Measurements from ENCODE around the gene GGT5.

GGT5 gene

GRCh38 chr22:24181088-24181995 lies 63.5 kb downstream of the GGT5 start, which contains the start of gene SUSD2:
Gene SUSD2, plus strand, starts transcription at chr22:24181487. Its CDS starts 33 bp downstream, at chr22:24181520.
- H3K4me3 ChIP-seq (ENCODE audit: insufficient read depth in 1 of 2, low read depth in 1 of 2, low read length in 2 of 2): no peak within 1 kb of the TSS
- H4K8ac ChIP-seq (ENCODE audit: low read length): peak within 1 kb of the TSS; percentile 8
- no peaks in the 10 kb centered on the region for H3K27me3 ChIP-seq (ENCODE audit: control insufficient read depth in 1 of 2, insufficient read depth in 1 of 2, low read length in 2 of 2)
- H2AFZ ChIP-seq (ENCODE audit: low read depth, low read length): peak within 1 kb of the TSS; percentile 15
- H2BK5ac ChIP-seq (ENCODE audit: low read depth, low read length, poor library complexity, severe bottlenecking): no peak within 1 kb of the TSS
- no peaks in the 10 kb centered on the region for H3K79me1 ChIP-seq (replicated peaks; ENCODE audit: low read length, poor library complexity, severe bottlenecking)
- DNase-seq: peak; percentile 31
- H3K36me3 ChIP-seq (ENCODE audit: control insufficient read depth in 1 of 2, insufficient read depth in 2 of 2, low read depth in 1 of 2, low read length in 2 of 2): peaks cover 17 to 31% of the 10 kb centered on the region in 2 experiments
- H2AK5ac ChIP-seq (ENCODE audit: low read length, severe bottlenecking): no peak within 1 kb of the TSS
- no peak within 1 kb of the TSS for H2BK15ac ChIP-seq (ENCODE audit: low read depth, poor library complexity, severe bottlenecking)
- H3K4ac ChIP-seq (ENCODE audit: low read depth in 1 of 2, low read length in 2 of 2): peak within 1 kb of the TSS in 1 of 2 experiments; percentile 71
- no peak within 1 kb of the TSS for H2BK120ac ChIP-seq (ENCODE audit: low read depth, low read length)
- WGBS: 63% methylated on average over 23 of the region's 35 CpGs
- no peak within 1 kb of the TSS for H3K4me2 ChIP-seq (ENCODE audit: low read length, poor library complexity, severe bottlenecking)
- peak within 1 kb of the TSS; percentile 65 for H4K91ac ChIP-seq (ENCODE audit: low read length)
- H3K4me1 ChIP-seq (ENCODE audit: control insufficient read depth, insufficient read depth, low read depth, low read length): peaks cover 7% of the 10 kb centered on the region
- no peak within 1 kb of the TSS for H3K27ac ChIP-seq (ENCODE audit: low read length, poor library complexity, severe bottlenecking)
- H3K9ac ChIP-seq (ENCODE audit: low read length): peak within 1 kb of the TSS; percentile 51
- no peak within 1 kb of the TSS for H3K23ac ChIP-seq (ENCODE audit: low read length in 2 of 2)
- H3K18ac ChIP-seq (ENCODE audit: low read depth in 1 of 2, low read length in 2 of 2): peak within 1 kb of the TSS in 1 of 2 experiments; percentile 86
- peak within 1 kb of the TSS in 1 of 2 experiments; percentile 82 for H3K14ac ChIP-seq (ENCODE audit: low read length in 2 of 2)
- no peaks in the 10 kb centered on the region for H3K9me3 ChIP-seq (ENCODE audit: control insufficient read depth, low read length)
- peak within 1 kb of the TSS in 1 of 2 experiments; percentile 75 for H2BK12ac ChIP-seq (ENCODE audit: low read length in 2 of 2)

GRCh38 chr22:24180316-24181087 lies 64.4 kb downstream of the GGT5 start:
- no peak overlapping the region for H3K27ac ChIP-seq (ENCODE audit: low read length, poor library complexity, severe bottlenecking)
- peak overlapping the region in 1 of 2 experiments; percentile 33 for H2BK12ac ChIP-seq (ENCODE audit: low read length in 2 of 2)
- no peak overlapping the region for H4K8ac ChIP-seq (ENCODE audit: low read length)
- no peak overlapping the region for H2AFZ ChIP-seq (ENCODE audit: low read depth, low read length)
- peaks cover 8% of the 10 kb centered on the region for H3K4me1 ChIP-seq (ENCODE audit: control insufficient read depth, insufficient read depth, low read depth, low read length)
- no peak overlapping the region for H3K4me2 ChIP-seq (ENCODE audit: low read length, poor library complexity, severe bottlenecking)
- H4K91ac ChIP-seq (ENCODE audit: low read length): no peak overlapping the region
- H3K4ac ChIP-seq (ENCODE audit: low read depth in 1 of 2, low read length in 2 of 2): no peak overlapping the region
- H3K27me3 ChIP-seq (ENCODE audit: control insufficient read depth in 1 of 2, insufficient read depth in 1 of 2, low read length in 2 of 2): no peaks in the 10 kb centered on the region
- H3K18ac ChIP-seq (ENCODE audit: low read depth in 1 of 2, low read length in 2 of 2): no peak overlapping the region
- H3K9ac ChIP-seq (ENCODE audit: low read length): no peak overlapping the region
- H3K23ac ChIP-seq (ENCODE audit: low read length in 2 of 2): no peak overlapping the region
- peaks cover 6% of the 10 kb centered on the region for H3K79me1 ChIP-seq (replicated peaks; ENCODE audit: low read length, poor library complexity, severe bottlenecking)
- H2AK5ac ChIP-seq (ENCODE audit: low read length, severe bottlenecking): no peak overlapping the region
- H3K36me3 ChIP-seq (ENCODE audit: control insufficient read depth in 1 of 2, insufficient read depth in 2 of 2, low read depth in 1 of 2, low read length in 2 of 2): peaks cover 24 to 39% of the 10 kb centered on the region in 2 experiments
- no peak for DNase-seq
- WGBS: 91% methylated on average over 15 of the region's 16 CpGs
- no peak overlapping the region for H2BK5ac ChIP-seq (ENCODE audit: low read depth, low read length, poor library complexity, severe bottlenecking)
- no peak overlapping the region for H2BK15ac ChIP-seq (ENCODE audit: low read depth, poor library complexity, severe bottlenecking)
- H3K14ac ChIP-seq (ENCODE audit: low read length in 2 of 2): no peak overlapping the region
- no peaks in the 10 kb centered on the region for H3K9me3 ChIP-seq (ENCODE audit: control insufficient read depth, low read length)
- H3K4me3 ChIP-seq (ENCODE audit: insufficient read depth in 1 of 2, low read depth in 1 of 2, low read length in 2 of 2): no peak overlapping the region
- H2BK120ac ChIP-seq (ENCODE audit: low read depth, low read length): no peak overlapping the region

GRCh38 chr22:24179478-24180210 lies 65.2 kb downstream of the GGT5 start:
- H2BK12ac ChIP-seq (ENCODE audit: low read length in 2 of 2): no peak overlapping the region
- H2BK15ac ChIP-seq (ENCODE audit: low read depth, poor library complexity, severe bottlenecking): no peak overlapping the region
- no peak overlapping the region for H4K91ac ChIP-seq (ENCODE audit: low read length)
- H2AFZ ChIP-seq (ENCODE audit: low read depth, low read length): no peak overlapping the region
- H3K27ac ChIP-seq (ENCODE audit: low read length, poor library complexity, severe bottlenecking): no peak overlapping the region
- H3K4ac ChIP-seq (ENCODE audit: low read depth in 1 of 2, low read length in 2 of 2): no peak overlapping the region
- no peak overlapping the region for H3K9ac ChIP-seq (ENCODE audit: low read length)
- H4K8ac ChIP-seq (ENCODE audit: low read length): no peak overlapping the region
- H3K27me3 ChIP-seq (ENCODE audit: control insufficient read depth in 1 of 2, insufficient read depth in 1 of 2, low read length in 2 of 2): no peaks in the 10 kb centered on the region
- H2AK5ac ChIP-seq (ENCODE audit: low read length, severe bottlenecking): no peak overlapping the region
- no peak overlapping the region for H3K4me2 ChIP-seq (ENCODE audit: low read length, poor library complexity, severe bottlenecking)
- no peak overlapping the region for H3K4me3 ChIP-seq (ENCODE audit: insufficient read depth in 1 of 2, low read depth in 1 of 2, low read length in 2 of 2)
- DNase-seq: no peak
- no peak overlapping the region for H3K14ac ChIP-seq (ENCODE audit: low read length in 2 of 2)
- H3K23ac ChIP-seq (ENCODE audit: low read length in 2 of 2): no peak overlapping the region
- no peak overlapping the region for H2BK120ac ChIP-seq (ENCODE audit: low read depth, low read length)
- H3K36me3 ChIP-seq (ENCODE audit: control insufficient read depth in 1 of 2, insufficient read depth in 2 of 2, low read depth in 1 of 2, low read length in 2 of 2): peaks cover 28 to 47% of the 10 kb centered on the region in 2 experiments
- 94% methylated on average over 17 of the region's 17 CpGs for WGBS
- no peaks in the 10 kb centered on the region for H3K9me3 ChIP-seq (ENCODE audit: control insufficient read depth, low read length)
- H3K18ac ChIP-seq (ENCODE audit: low read depth in 1 of 2, low read length in 2 of 2): no peak overlapping the region
- H2BK5ac ChIP-seq (ENCODE audit: low read depth, low read length, poor library complexity, severe bottlenecking): no peak overlapping the region
- H3K79me1 ChIP-seq (replicated peaks; ENCODE audit: low read length, poor library complexity, severe bottlenecking): peaks cover 7% of the 10 kb centered on the region
- peaks cover 8% of the 10 kb centered on the region for H3K4me1 ChIP-seq (ENCODE audit: control insufficient read depth, insufficient read depth, low read depth, low read length)
